ENCODE results near the gene KCNK4. TPM values are rescaled to one million over a fixed set of nuclear protein-coding genes. Genes with fewer than 3 reads are reported as not detected.

The KCNK4 gene
- total and polyA plus RNA-seq, 11 donors = not detected

- Histone ChIP-seq H3K27ac (peak overlapping the region; percentile 37 to 96 (median 92)), H3K4me1 (peaks cover 5 to 65% (median 37%) of the 10 kb centered on the region in 12 donors), H3K36me3 (peaks cover 0 to 15% (median 8%) of the 10 kb centered on the region in 9 donors), H3K27me3 (no peaks in the 10 kb centered on the region), H3K4me3 (peak overlapping the region; percentile 49 to 90 (median 72)), H3K9me3 (no peaks in the 10 kb centered on the region)
- TF ChIP-seq POLR2A (IDR thresholded peaks at IDR 0.05) = no peak
- TF ChIP-seq CTCF (IDR thresholded peaks at IDR 0.05) = no peak
- ATAC-seq (peak in 2 of 4 donors; percentile 0 to 1), DNase-seq (no peak)
- 35 to 42% (median 36%) methylated on average over 31 of the region's 31 CpGs for WGBS, 4 donors
- intact Hi-C loops (cut with DNase I) = loop anchor here in 2 of 10 donors (2.0 kb wide), 2 partner anchors 21 to 57 kb away; partner anchors contain the start of gene ESRRA (in 2 of the 2)
These were observed 43.2 kb upstream of the KCNK4 start for GRCh38 chr11:64247729-64248531.

- WGBS, 4 donors = 76 to 96% (median 81%) methylated on average over 7 of the region's 7 CpGs
- ATAC-seq = no peak
- DNase-seq = no peak
- no peaks in the 10 kb centered on the region for H3K9me3 ChIP-seq
- H3K27me3 ChIP-seq = no peaks in the 10 kb centered on the region
- no peak overlapping the region for H3K4me3 ChIP-seq
- intact Hi-C loops (cut with DNase I) = no loop called here
- H3K36me3 ChIP-seq = peaks cover 0 to 8% (median 5%) of the 10 kb centered on the region in 9 donors
- H3K4me1 ChIP-seq = peaks cover 5 to 66% (median 40%) of the 10 kb centered on the region in 12 donors
- H3K27ac ChIP-seq = no peak overlapping the region
- TF ChIP-seq CTCF (IDR thresholded peaks at IDR 0.05) (no peak), POLR2A (IDR thresholded peaks at IDR 0.05) (no peak)
These were observed 42.5 kb upstream of the KCNK4 start for GRCh38 chr11:64248578-64248977.

DNA sequence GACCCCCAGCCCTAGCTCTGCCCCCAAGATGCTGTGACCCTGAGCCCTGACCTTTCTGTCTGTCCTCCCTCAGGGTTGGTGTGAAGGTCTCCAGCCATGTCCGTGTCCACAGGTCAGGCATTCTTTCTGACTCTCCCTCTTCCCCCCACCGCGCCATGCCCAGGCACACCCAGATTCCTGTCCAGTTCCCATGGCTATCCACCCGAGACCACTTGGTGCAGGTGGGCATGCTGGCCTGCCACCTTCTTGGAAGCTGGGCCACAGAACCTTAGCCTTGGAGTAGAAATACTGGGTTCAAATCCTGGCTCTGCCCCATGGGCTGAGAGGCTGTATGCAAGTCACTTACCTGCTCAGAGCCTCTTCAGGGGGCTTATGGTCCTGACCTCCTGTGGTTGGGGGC lies 42.1 kb upstream of the KCNK4 start:
- Histone ChIP-seq H3K4me3 (no peak overlapping the region), H3K27me3 (no peaks in the 10 kb centered on the region), H3K36me3 (peaks cover 0 to 4% (median under 1%) of the 10 kb centered on the region in 9 donors), H3K9me3 (no peaks in the 10 kb centered on the region), H3K4me1 (peaks cover 5 to 67% (median 41%) of the 10 kb centered on the region in 12 donors), H3K27ac (no peak overlapping the region)
- ATAC-seq (no peak), DNase-seq (no peak)
- 89 to 96% (median 96%) methylated on average over 4 of the region's 4 CpGs for WGBS, 4 donors
- TF ChIP-seq POLR2A (IDR thresholded peaks at IDR 0.05) (no peak), CTCF (IDR thresholded peaks at IDR 0.05) (no peak)
- intact Hi-C loops (cut with DNase I) = no loop called here
